Activated T-helper 1 cell treated with Interleukin-2 at 50 U/mL for 16 hours (primary cell): ENCODE results near the gene MAP7D2.

Source experiments
- DNase-seq: peaks from one replicate; pipeline ENCODE4 v3.0.0-alpha.2; 2020; ENCODE audit warnings: low read depth

Gene MAP7D2

DNA sequence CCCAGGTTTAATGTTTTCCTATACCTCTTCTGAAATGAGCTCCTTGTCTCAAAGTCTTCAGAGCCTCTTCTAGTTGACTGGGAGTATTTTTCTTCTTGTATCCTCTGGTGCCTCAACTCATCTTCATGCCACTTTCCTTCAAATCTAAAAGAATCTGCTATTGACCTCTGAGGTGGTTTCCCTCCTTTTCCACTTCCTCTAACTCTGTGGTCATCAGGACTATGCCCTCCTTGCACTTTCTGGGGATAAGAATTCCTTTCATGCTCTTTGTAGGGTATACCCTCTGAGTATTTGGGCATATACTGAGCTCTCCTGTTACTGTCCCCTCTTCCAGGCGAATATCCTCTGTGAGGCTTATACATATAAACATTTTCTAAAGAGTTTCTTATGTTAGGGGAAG, 150.7 kb downstream of the MAP7D2 start:
- no peak for DNase-seq

- DNase-seq: no peak
These were observed 152.5 kb downstream of the MAP7D2 start for GRCh38 chrX:19964017-19964710.

GRCh38 chrX:19960913-19961312, 155.8 kb downstream of the MAP7D2 start:
- no peak for DNase-seq

- DNase-seq: no peak
These were observed 157.9 kb downstream of the MAP7D2 start for GRCh38 chrX:19958552-19959486.

GRCh38 chrX:19956923-19957322, 159.8 kb downstream of the MAP7D2 start:
- DNase-seq: no peak
